ENCODE measurements around the gene DEXI.
"Not testable (repeated sequence)": the region's sequence is repeated elsewhere in the genome, so short reads cannot be mapped to it uniquely, and the experiment has no call there.

Gene DEXI

GRCh38 chr16:10941127-10941933 lies 938 bp downstream of the DEXI start:
- DNase-seq (ENCODE audit: low spot score): no peak

DNA sequence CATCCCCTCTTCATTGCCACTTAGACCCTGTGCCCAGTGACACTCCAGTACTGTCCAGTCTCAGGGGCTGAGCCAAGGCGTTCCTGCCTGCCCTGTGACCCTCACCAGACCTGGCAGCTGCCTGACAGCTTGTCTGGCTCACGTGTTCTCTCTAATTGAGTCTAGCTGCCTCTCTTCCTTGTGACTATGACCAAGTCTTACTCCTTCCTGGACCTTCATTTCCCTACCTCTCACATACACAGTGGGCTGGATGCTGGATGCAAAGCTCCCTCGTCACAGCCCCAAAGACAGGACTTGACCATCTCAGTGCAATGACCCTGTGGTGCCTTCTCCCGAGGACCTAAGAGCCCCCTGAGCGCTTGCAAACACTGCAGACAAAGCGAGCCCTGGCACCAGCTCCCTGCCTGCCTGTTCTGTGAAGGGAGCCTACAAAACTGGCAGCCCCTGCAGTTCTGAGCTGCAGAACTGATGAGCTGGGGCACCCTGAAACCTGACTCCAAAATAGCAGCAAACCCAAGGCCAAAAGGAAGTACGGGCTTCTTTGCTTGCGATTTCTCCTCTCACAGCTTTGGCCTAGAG lies 1.7 kb downstream of the DEXI start:
- DNase-seq (ENCODE audit: low spot score): no peak

- DNase-seq (ENCODE audit: low spot score): no peak
Measured at GRCh38 chr16:10939649-10940234, 2.5 kb downstream of the DEXI start.

GRCh38 chr16:10938796-10939648 lies 3.2 kb downstream of the DEXI start:
- no peak for DNase-seq (ENCODE audit: low spot score)

DNA sequence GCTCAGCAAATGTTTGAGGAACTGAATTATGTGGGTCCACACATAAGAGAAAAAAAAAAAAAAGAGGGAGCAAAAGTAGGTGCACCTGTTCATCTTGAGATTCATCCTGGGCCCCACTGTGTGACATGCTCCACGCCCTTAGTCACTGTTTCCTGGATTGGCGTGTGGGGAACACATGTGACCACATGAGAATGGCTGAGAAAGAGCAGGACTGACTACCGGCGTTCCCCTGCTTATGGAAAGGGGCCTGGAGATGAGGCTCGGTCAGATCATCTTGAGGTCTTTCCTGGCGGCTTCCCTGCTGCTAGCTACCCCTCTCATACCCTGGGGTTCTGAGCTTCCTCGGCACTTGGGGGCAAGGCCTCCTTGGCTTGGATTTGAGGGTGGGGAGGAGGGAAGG lies 3.9 kb downstream of the DEXI start:
- DNase-seq (ENCODE audit: low spot score): no peak

DNA sequence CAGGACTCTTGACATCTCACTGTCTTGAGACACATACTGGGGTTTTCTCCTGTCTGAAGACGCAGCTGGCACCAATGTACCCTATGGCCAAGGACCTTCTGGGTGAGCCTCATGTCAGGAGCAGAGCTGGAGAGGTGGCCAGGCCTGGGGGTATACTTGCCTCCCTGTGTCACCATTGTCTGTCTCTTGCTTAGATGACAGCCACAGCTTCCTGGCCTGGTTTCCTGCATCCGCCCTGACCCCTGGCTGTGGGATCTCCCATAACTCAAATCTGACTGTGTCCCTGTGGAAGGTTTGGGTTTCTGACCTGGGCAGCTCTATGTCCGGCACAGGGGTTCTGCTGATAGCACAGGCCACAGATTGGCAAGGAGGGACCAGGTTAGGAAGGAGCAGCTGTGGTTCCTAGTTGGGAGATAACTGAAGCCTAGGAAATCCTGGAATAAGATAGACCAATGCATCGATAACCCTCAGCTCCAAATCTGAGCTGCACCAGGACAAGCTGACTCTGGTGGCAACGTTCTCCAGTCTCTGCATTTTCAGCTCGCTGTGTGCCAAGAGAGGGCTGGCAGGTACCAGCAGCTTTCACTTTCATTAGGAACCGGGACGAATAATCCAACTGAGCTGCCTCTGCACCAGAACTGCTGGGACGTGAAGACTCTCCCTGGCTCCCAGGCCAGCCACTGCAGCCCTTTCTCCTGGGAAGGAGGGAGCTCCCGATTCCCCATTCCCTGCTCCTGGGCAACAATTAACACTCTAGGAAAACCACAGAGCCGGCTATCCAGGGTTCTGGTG lies 5.0 kb downstream of the DEXI start:
- DNase-seq (ENCODE audit: low spot score): no peak

- DNase-seq (ENCODE audit: low spot score): no peak
Measured at GRCh38 chr16:10936272-10936984, 5.8 kb downstream of the DEXI start.

DNA sequence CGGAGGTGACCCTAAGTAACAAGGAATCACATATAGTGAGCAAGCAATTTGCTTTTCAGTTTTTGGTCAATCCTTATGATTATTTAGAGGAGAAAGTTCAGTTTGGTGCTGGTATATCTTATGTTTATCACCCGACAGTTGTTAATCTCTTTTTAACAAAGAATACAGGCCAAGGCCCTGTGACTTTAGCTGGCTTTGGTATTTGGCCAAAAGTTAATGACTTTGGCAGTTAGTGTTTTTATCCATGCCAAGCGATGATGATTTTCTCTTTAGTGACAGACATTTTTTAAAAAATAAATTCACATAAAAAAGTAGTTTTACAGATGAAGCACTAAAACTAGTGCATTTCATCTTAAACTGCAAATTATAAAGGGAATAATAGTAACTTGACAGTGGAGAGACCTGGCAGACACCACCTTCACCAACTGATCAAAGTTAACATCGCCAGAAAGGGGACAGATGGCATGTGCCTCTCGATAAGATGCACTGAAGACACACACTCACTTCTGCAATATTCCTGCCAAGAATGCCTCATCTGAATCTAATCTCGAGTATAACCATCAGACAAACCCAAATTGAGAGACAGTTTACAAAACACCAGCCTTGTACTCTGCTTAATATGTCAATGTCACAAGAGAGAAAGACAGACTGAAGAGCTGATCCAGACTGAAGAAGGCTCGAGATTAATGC lies 6.9 kb downstream of the DEXI start:
- DNase-seq (ENCODE audit: low spot score): no peak

DNA sequence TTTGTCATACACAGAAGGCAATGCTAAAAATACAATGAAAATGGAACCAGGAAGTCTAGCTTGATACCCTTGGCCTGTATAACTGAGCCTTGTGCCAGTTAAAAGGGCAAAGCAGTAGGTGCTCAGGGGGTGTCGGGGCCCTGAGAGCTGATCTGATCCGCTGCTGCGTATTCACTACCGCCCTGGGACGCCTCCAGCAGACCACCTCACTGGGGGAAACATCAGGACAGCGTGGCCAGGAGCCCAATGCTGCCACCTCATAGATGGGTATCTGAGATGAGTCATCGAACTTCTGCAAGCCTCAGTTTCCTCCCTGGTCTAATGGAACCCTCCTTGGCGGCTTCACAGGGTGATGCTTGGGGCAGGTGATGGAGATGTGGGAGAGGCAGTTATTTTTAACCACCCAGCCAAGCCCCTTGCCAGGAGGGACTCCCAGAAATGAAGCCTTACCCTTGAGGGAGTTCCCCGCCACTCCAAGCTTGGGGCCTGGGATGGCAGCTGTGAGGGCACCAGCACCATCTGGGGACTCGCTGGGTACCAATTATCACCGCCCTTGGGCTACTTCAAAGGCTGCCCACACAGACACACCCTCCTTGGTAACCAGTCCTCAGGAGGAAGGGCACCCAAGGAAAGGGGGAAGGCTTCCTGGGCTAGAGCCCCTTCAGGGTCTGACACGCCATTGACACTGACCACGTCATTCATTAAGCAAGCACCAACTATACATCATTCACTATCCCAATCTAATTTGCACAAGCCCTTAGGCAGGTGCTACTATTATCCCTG lies 7.8 kb downstream of the DEXI start:
- DNase-seq (ENCODE audit: low spot score): no peak

DNA sequence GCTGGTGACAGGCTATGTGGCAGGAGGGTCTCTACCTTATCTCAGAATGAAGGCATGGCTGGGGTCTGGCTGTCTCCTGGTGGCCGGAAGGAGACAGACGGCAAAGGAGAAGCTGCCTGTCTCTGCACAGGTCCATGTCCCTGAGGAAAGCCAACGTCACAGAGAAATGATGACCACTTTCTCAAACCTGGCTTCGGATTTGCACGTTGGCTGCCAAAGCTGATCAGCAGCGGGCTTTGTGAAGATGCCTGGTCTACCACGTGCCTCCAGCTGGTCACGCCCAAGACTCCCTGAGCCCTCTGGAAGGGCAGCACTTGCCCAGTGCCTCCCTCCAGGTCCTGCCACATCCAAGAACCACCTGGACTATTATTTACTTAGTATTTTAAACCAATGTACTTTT lies 8.4 kb downstream of the DEXI start:
- no peak for DNase-seq (ENCODE audit: low spot score)

DNA sequence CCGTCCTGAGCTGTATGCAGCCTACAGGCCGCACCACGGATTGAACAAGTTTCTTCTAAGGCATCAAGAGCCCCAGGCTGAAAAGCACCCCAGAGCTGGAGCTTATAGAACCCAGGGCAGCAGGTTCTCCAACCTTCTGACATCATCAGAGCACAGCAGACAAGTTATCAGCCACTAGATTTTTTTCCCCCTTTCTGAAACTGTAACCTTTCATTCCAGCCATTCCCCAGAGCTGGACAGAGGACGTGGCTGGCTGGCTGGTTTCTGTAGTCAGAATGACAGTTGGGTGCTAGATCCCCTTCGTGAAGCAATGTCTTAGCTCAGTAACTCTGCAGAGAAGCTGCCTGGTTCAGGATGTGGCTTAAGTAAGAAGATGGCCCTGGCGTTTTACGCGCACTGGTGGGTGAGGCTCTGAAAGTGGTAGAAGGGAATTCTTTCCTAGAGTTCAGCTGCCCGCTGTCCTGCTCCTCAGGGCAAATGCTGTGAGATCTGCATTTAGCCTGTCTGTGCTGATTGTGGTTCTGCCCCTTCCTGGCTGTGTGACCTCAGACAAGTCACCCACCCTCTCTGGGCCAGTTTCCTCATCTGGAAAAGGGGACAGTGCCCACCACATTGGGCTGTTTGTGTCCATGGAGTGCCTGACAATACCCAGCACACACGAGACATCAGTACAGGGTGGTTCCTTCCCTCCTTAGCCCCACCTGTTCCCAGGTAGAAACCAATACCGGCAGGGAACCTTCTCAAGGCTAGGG lies 9.1 kb downstream of the DEXI start:
- no peak for DNase-seq (ENCODE audit: low spot score)

- no peak for DNase-seq (ENCODE audit: low spot score)
Measured at GRCh38 chr16:10931977-10932632, 10.2 kb downstream of the DEXI start.

DNA sequence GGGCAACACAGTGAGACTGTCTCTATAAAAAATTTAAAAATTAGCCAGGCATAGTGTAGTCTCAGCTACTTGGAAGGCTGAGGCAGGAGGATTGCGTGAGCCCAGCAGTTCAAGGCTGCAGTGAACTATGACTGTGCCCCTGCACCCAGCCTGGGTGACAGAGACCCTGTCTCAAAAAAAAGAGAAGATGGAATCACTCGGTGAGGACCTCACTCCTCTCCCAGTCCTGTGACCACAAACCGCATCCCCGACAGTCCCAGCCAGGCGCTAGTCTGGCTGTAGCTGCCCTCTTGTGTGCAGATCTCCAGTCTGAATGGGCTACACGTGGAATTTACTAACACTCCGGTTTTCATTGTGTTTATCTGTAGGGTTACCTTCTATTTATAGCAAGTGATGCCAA lies 11.1 kb downstream of the DEXI start:
- DNase-seq (ENCODE audit: low spot score): no peak

- no peak for DNase-seq (ENCODE audit: low spot score)
Measured at GRCh38 chr16:10930755-10931093, 11.5 kb downstream of the DEXI start.

DNA sequence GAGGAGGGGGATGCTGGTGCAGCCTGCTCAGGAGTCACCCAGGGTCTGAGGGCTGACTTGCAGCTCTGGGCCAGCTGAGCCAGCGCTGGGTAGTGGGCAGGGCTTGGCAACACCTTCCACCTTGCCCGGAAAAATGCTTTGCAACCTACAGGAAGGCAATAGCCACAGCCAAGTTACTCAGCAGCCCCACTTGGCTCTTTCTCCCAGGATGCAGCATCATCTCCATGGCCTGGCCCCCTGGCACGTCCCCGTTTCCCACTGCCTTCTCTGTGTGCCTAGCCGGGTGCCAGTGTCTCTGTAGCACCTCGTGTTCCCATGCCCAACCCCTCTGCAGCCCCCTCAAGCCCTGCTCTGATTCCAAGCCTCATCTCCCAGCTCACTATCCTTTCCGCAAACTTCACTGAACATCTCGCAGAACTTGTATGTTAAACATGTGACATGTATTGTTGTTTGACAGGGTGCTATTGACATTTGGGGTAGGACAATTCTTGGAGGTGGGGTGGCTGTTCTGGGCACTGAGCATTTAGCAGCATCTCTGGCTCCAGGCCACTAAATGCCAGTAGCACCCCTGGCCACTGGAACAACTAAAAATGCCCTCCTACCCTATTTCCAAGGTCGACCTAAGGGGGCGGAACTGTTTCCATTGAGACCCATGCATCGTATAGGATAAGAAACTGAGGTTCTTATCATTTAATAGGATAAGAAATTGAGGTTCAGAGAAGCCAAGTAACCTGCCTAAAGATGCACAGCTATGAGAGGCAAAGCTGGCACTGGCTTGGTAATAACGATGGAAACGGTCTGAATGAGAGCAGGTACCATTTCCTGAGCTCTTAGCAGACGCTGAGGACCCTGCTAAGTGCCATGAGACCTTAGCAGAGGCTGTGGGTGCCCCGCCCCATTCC lies 12.2 kb downstream of the DEXI start:
- DNase-seq (ENCODE audit: low spot score): no peak

GRCh38 chr16:10929097-10929496 lies 13.2 kb downstream of the DEXI start:
- DNase-seq (ENCODE audit: low spot score): not testable (repeated sequence)

GRCh38 chr16:10927497-10928112 lies 14.7 kb downstream of the DEXI start:
- no peak for DNase-seq (ENCODE audit: low spot score)
